ENCODE results near the gene C10orf90.

- no peak for TF ChIP-seq YY1 (tag by site-specific recombination; IDR thresholded peaks at IDR 0.05)
- TF ChIP-seq, protein P1, sequence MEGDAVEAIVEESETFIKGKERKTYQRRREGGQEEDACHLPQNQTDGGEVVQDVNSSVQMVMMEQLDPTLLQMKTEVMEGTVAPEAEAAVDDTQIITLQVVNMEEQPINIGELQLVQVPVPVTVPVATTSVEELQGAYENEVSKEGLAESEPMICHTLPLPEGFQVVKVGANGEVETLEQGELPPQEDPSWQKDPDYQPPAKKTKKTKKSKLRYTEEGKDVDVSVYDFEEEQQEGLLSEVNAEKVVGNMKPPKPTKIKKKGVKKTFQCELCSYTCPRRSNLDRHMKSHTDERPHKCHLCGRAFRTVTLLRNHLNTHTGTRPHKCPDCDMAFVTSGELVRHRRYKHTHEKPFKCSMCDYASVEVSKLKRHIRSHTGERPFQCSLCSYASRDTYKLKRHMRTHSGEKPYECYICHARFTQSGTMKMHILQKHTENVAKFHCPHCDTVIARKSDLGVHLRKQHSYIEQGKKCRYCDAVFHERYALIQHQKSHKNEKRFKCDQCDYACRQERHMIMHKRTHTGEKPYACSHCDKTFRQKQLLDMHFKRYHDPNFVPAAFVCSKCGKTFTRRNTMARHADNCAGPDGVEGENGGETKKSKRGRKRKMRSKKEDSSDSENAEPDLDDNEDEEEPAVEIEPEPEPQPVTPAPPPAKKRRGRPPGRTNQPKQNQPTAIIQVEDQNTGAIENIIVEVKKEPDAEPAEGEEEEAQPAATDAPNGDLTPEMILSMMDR (tag by site-specific recombination; IDR thresholded peaks at IDR 0.05) = no peak
Observed at GRCh38 chr10:126500866-126501265, 169.6 kb downstream of the C10orf90 start.

Measured in HEK293 (cell line).